Measurements from ENCODE around the gene ZNF396.

- TF ChIP-seq CTCF (IDR thresholded peaks at IDR 0.05; ENCODE audit: poor library complexity) (no peak), EZH2 (IDR thresholded peaks at IDR 0.05; ENCODE audit: borderline replicate concordance) (no peak), EZH2phosphoT487 (IDR thresholded peaks at IDR 0.05; ENCODE audit: low read depth, severe bottlenecking, unreplicated experiment) (no peak)
Measured at GRCh38 chr18:35352778-35353177, 24.4 kb downstream of the ZNF396 start.

All from hepatocyte (in vitro differentiated cells).